Cortex of kidney (tissue), 1 donor: Measurements from ENCODE around the gene NT5DC3.
"Not testable (repeated sequence)": the region's sequence is repeated elsewhere in the genome, so short reads cannot be mapped to it uniquely, and the experiment has no call there.

Experiments used
- DNase-seq: peaks from one replicate; lab custom pipeline; 2025; lab: John Stamatoyannopoulos, UW

The NT5DC3 gene

DNA sequence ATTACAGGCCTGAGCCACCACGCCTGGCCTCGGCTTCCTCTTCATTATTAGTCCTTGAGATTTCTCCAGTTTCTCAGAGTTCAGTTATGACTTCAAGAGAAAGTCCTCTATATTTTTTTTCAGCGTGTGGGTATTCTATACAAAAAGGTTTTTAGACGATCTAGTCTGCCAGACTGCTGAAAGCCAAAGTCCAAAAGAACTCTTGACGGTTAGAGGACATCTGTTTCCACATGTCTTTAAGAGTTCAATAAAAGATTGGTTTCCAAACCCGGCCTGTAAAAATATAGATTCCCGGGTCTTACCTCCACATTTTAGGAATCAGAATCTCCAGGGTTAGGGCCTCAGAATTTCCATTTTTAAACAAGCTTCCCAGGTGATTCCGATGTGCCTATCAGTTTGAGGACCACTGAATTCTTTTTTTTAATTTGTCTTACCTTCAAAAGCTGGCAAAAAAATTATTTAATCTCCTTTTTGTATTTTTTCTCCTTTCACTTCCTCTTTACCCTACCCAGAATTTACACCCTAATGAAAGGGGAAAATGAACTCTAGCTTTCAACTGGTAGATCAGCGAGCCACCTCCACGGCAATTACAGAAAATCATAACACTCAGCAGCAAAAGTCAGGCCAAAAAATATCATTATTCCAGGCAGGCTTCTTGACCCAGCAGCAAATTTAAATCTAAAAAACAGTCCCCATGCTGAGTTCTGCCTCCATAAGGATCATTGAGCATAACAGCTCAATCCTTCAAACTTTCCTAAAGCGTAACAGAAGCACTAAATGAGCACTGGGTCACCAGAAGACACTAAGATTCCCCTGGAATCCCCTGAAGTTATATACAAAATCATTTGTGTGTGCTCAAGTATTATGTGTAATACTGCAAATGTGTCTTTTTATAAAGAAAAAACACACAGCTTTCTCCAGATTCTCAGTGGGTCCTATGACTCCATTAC lies 8.7 kb downstream of the NT5DC3 start:
- no peak for DNase-seq

DNA sequence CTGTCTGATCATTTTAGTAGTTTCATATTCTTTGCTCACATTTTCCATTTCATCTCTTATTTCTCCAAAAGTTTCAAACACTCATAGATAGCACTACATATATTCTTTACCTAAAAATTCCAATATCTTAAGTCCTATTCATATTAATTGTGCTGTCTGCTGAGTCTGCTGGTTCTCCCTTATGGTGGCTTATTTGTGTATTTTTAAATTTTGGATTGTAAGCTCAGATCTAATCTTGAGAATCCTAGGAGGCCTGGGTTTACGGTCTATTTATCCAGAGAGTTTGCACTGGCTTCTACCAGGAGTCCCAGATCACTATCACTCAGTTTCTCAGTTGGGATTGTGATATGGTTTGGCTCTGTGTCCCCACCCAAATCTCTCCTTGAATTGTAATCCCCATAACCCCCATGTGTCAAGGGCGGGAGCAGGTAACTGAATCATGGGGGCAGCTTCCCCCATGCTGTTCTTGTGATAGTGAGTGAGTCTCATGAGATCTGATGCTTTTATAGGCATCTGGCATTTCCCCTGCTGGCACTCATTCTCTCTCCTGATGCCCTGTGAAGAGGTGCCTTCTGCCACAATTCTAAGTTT lies 10.2 kb downstream of the NT5DC3 start:
- no peak for DNase-seq

DNA sequence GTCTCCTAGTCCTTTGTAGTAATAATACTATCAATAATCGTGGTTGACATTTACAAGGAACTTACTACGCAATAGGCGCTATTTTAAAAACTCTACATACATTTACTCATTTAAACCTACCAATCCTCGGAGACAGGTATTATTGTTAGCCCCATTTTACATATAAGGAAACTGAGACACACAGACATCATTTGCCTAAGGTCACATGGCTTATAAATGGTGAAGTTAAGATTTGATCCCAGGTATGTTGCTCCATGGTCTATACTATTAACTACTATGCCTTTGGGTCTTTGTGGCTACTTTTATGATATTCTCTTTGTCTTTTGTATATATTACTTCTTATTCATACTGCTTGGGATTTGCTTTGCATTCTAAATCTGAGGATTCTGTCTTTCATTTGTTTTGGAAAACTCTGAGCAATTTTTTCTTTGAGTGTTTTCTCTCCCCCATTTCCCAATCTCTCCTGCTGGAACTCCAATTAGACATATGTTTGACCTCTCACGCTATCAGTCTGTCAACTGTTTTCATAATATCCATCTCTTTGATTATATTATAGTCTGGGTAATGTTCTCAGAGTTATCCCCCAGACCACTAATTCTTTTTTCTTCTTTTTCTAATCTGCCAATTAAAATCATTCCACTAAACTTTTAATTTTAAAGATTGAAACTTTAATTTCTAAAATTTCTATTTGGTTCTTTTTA lies 10.9 kb downstream of the NT5DC3 start:
- DNase-seq = no peak

DNA sequence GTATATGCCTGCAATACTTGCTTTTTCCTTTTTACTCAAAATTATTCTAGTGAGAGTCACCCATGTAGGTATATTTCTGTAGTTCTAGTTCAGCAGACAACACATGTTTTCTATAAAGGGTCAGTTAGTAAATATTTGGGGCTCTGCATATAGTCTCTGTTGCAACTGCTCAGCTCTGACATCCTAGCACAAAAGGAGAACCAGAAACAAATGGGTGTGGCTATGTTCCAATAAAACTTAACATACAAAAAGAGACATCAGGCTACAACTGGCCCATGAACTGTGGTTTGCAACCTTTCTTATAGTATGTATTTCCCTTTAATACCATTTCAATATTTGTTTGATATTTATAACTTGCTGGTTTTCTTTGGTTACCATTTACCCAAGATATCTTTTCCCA lies 11.9 kb downstream of the NT5DC3 start:
- no peak for DNase-seq

DNA sequence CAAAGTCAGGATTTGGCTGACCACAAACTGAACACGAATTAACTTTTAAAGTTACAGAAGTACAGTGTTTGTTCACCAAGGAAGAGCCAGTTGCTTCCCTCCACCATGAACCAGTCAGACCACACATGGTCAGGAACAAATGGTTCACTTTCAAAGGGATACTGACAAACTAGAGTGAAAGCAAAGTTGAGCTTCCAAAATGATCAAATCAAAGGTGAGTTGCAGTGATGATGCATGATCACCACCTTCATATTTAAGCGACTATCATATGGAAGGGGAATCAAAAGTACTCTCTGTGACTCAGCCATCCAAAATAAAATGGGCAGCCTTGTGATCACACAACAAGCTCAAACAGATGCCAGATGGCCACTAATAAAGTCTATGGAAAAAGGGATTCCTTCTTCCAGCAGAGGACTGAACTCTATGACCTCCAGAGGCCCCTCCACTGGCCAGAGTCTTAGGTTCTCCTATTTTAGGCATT lies 13.1 kb downstream of the NT5DC3 start:
- no peak for DNase-seq

DNA sequence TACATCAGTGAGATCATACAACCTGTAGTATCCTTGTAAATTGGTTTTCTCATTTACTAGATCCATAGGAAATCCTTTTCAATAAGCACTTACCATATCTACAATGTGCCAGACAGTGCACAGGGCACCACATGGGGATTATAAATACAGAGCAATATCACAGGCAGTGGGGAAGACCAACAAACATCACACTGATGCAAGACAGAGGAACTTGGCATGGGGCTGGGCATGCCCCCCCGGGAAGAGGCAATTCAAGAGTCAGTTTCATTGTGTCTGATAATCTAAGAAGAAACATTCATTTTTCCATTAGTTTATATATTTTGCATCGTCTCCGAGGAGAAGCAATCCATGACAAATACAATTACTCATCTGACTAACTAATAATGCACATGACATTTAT lies 16.2 kb downstream of the NT5DC3 start:
- no peak for DNase-seq

DNA sequence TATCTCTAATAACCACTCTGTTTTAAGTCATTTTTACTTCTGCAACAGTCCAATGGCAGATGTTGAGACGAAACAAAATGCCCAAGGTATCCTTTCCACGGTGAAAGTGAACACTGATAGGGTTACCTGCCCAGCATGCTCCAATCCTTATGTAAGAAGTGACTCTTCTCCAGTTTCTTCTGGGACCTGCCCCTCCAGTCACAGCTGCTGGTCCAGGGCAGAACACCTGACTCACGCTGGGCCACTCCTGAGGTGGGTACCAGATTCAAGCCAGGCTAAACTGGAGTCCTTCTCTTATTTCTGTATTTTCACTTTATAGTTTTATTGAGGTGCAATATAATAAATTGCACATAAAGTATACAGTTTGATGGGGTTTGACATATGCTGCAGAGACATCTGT lies 16.7 kb downstream of the NT5DC3 start:
- no peak for DNase-seq

DNA sequence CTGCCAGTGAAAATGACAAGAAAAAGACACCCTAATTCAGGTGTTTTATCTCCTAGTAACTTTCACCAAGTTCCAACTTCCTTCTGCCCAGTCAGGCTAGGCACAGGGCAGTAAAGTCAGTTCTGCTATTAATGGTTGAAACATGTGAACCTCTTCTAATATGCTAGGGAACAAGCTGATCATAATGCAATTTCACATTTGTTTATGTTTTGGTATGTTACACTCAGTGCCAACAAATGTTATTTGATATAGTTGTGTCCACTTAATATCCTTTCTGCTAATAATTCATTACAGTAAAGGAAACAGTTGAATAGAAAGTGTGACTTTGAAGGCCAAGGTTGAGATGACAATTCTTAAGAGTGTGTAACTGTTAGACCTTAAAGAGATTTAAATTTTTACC lies 17.2 kb downstream of the NT5DC3 start:
- DNase-seq = no peak

DNA sequence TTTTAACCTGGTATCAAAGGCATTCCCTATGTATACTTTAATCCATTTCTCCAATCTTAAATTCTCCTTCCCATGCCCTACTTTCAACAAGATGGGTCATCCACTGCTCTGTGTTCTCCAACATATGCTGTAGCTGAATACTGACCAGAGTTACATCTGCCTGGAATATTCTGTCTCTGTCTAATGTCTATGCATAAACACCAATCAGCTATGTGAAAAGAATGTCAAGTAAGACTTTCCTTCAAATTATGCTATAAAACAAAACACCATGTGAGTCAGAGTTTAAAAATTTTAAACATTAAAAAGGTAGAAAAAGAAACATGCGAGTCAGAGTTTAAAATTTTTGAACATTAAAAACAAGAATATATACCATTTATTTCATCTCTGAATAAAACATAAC lies 19.3 kb downstream of the NT5DC3 start:
- DNase-seq = no peak

DNA sequence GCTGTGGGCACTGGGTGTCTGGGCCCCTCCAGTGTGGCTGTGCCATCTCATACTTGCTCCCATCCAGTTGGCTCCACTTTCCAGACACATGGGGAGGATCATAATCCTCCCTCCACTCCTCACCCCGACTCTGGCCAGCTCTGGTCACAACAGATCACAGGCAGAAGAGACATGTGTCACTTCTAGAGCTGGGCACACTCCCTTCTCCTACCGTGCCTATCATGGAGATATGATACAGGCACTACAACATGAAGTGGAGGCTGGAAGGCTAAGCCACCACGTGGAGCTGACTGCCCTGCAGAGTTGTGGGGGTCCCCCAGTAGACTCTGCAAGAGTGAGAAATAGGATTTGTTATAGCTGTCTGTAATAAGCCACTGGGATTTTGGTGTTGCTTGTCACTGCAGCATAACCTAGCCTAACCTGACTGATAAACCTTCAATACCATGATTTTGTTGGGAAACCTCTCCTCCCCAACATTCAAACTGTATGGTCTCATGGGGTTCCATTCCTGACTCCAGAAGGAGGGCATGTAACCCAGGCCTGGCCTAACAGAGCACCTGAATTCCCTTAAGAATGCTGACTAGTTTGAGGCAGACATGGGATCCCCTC lies 20.0 kb downstream of the NT5DC3 start:
- DNase-seq = no peak

DNA sequence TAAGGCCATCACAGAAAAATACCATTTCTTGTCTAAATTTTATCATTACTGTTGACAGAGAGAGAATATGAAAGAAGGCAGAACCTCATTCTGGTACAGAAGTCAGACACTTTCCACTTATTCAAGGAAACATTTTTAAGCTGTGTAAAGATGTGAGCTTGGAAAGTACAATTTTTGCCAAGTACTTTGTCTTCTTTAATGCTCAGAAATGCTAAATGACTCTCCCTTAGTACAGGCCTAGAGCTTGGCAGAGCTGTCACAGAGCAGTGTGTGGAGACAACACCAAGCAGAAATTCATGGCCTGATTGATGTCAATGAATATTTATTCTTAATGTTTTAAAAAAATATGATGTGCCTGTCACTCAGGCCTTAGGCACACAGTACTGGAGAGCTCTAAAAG lies 20.7 kb downstream of the NT5DC3 start:
- no peak for DNase-seq

DNA sequence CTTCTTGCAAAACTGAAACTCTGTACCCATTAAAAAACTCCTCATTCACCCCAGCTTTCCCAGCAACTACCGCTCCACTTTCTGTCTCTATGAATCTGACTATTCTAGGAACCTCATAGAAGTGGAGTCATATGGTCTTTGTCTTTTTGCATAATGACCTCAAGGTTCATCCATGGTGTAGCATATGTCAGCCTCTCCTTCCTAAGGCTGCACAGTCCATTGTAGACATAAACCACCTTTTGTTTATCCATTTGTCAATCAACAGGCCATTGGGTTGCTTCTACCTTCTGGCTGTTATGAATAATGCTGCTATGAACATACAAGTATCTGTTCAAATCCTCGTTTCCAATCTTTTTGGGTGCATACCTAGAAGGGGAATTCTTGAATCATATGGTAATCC lies 21.1 kb downstream of the NT5DC3 start:
- DNase-seq = no peak

DNA sequence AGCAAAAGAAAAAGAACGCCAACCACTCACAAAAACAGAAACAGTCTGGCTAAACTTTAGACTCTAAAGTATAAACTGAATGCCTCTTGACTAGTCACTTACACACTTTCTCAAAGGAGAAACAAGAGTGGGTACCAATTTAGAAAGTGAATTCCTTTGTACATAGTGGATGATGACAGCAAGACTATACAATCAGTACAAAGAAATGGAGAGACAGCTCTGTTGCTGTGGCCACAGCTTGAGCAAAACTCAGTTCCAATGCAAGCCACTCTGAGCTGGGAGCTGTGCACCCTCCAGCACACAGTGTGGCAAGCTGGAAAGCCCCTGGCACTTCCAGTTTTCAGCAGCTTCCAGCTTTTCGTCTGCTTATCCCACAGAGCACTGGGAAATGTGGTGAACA lies 21.7 kb downstream of the NT5DC3 start:
- no peak for DNase-seq

DNA sequence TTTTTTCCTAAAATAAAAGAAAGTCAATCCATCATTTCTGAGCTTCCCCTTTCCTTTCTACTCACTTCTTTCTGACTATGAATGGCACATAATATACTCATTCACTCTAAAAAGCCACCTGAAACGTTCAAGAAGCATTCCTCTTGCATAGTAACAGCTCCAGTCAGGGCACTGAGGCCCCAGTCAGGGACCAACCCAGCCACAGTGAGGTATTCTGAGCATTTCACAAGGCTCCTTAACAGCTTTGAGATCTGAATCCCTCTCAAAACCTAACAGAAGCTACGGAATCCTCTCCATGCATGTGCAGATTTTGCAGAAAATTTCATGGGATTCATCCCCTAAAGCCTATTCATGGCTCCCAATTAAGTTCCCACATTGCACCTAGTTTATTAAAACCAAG lies 23.2 kb downstream of the NT5DC3 start:
- DNase-seq = no peak

DNA sequence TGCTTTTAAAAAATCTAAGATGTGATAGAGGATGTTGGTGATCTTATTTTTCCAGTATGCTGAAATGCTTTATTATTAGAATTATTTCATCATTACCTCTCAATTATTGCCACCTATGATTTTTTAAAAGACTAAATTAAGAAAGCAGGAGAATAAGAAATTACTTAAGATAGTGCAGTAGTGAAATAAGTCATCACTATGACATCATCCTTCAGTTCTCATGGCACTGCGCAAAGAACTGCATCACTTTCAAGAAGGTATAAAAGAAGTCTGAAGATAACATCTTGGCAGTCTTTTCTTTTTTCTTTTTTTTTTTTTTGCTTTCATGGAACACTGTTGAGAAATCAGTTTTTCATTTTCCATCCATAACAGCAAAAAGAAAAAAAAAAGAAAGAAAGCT lies 24.4 kb downstream of the NT5DC3 start:
- DNase-seq = no peak

DNA sequence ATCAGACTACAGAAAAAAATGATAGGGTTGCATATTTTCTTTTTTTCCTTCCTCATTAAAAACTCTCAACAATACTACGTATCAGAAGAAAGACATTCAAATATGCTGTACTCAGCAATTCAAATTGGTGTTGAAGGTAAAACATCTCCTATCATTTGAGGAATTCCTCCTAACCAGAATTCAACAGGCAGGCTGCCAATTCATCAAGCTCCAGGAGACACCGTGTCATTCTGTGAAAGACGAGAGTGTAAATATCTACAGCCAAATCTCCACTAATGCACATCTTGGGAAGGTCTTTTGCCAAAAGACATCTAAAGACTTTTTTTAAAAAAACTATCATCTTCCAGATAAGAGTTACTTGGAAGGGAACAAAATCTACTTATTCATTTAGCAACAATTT lies 26.6 kb downstream of the NT5DC3 start:
- no peak for DNase-seq

DNA sequence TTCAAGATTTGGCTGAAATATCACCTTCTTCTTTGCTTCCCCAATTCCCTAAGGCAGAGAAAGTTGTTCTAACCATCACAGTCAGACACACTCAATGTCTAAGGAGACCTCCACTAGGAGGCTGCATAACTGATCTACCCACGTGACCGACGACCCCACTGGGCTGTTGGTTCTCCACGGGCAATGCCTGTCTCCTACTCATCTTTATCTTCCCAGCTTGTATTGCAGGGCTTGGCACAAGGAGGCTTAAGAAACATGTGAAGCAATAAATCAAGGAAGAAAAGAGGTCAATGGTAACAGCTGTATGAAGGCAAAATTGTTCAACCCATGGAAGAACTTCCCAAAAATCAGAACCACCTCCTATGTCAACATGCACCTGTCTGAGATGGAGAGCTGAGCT lies 27.1 kb downstream of the NT5DC3 start:
- no peak for DNase-seq

DNA sequence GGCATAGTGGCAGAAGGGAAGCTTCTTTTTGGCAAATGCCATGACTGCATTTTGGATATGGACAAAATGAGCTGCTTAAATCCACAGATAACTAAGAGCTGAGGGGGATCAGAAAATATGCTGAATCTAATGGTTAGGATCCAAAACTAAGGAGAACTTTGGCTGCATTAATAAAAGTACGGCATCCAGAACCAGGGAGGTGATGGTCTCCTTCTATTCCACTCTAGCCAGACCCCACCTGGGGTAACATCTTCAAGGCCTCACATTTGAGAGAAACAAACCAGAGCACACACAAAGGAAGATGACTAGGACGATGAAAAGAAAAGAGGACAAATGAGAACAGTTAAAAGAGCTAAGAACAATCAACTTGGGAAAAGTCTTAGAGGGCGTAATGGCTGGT lies 27.6 kb downstream of the NT5DC3 start:
- DNase-seq = no peak

DNA sequence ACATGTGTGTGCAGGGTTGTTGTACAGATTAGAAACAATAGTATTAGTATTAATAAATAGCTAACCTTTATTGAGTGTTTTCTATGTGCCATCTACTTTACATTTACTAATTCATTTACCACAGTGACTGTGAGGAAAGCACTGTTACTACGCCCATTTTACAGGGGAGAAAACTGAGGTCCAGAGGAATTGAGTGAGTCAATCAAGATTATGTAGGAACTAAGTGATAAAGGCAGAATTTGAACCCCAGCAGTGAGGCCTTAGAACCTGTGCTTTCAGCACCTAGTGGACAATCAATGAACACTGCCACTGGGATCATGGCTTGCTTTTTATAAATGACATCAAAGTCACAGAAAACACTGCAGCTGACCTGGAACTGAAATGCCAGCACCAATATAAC lies 28.2 kb downstream of the NT5DC3 start:
- DNase-seq = no peak

DNA sequence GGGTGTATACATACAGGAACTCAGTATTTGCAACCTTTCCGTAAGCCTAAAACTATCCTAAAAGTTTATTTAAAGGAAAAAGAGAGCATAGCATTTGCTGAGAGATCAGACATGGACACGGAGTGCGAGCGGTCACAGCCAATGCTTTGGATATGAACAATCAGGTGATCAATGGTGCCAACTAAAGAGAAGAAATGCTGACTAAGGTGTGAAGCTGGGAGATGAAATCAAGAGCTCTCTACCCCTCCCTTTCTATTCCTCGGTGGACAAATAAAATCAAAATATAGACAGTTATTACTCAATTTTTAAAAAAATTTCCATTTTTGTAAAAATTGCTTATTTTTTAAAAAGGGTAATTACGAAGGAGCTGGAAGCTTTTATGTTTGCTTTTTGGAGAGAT lies 29.2 kb downstream of the NT5DC3 start:
- no peak for DNase-seq

DNA sequence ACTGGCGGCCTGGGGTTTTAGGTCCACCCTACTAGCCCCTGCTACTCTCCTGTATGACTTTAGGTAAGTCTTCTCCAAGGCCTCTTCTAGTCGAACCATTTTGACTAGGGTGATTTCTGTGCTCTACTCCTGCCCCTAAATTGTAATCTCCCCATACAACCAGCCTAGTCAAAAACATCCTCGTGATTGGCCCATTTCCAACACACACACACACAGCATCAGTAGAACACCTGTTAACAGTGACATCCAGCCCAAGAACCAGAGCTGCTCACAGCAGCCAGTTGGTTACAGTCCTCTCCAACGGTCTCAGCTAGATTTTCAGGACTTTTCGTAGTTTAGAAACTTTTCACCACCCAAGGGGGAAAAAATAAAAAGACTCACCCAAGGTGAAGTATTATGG lies 30.9 kb downstream of the NT5DC3 start:
- no peak for DNase-seq

DNA sequence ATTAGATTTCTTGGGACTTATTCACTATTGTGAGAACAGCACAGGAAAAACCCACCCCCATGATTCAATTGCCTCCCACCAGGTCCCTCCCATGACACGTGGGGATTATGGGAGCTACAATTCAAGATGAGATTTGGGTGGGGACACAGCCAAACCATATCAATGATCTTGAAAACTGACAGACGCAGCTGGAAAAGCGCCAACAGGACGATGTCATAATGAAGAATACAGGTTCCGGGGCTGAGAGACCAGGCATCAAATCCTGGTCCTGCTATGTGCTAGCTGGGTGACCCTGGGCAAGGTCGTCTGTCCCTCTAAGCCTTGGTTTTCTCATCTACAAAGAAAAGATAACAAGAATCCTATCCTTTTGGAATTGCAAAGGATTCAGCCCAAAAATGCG lies 31.4 kb downstream of the NT5DC3 start:
- not testable (repeated sequence) for DNase-seq

DNA sequence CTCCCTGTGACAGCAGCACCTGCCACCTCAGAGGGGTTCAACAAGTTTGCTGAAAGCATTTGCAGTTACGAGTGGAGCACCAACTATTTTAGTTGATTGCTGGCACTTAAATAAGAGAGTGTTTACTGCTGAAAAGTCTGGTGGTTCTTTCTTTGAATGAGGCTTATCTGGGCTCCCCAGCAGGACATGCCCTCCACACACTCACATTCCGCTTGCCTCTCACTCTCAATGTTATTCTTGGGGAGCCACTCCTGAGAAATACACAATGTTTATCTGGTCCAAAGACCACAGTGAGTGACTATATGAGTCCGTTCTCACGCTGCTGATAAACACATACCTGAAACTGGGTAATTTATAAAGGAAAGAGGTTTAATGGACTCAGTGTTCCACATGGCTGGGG lies 31.9 kb downstream of the NT5DC3 start:
- no peak for DNase-seq
